Uterus (tissue), 2 donors: ENCODE measurements around the gene BLTP3B.

ENCODE experiments used
- POLR2A ChIP-seq, 2 donors: fragments of 450-650 bp; IDR thresholded peaks; one replicate each; pipeline ENCODE4 v1.6.1; 2016; ENCODE audit warnings: antibody characterized with exemption in 2 of 2, mild to moderate bottlenecking in 1 of 2, moderate library complexity in 1 of 2
- TF ChIP-seq, protein P1 (sequence below), 4 experiments: fragments of 200-600 bp in 2 of 4; fragments of 450-650 bp in 2 of 4; sonication (generic) in 2 of 4; IDR thresholded peaks; one replicate each; pipeline ENCODE4 v1.5.1; 2016 to 2019; ENCODE audit warnings: antibody characterized with exemption in 4 of 4, mild to moderate bottlenecking in 2 of 4, moderate library complexity in 1 of 4

DNA sequence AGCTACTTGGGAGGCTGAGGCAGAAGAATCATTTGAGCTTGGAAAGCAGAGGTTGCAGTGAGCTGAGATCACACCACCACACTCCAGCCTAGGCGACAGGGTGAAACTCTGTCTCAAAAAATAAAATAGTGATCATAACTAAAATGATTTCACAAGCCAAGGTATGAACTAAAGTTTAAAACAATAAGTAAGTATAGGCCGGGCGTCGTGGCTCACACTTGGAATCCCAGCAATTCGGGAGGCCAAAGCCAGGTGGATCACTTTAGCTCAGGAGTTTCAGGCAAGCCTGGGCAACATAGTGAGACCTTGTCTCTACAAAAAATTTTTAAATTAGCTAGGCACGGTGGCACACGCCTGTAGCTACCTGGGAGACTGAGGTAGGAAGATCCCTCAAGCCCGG is 27.4 kb downstream of the BLTP3B start:
- TF ChIP-seq, protein P1, sequence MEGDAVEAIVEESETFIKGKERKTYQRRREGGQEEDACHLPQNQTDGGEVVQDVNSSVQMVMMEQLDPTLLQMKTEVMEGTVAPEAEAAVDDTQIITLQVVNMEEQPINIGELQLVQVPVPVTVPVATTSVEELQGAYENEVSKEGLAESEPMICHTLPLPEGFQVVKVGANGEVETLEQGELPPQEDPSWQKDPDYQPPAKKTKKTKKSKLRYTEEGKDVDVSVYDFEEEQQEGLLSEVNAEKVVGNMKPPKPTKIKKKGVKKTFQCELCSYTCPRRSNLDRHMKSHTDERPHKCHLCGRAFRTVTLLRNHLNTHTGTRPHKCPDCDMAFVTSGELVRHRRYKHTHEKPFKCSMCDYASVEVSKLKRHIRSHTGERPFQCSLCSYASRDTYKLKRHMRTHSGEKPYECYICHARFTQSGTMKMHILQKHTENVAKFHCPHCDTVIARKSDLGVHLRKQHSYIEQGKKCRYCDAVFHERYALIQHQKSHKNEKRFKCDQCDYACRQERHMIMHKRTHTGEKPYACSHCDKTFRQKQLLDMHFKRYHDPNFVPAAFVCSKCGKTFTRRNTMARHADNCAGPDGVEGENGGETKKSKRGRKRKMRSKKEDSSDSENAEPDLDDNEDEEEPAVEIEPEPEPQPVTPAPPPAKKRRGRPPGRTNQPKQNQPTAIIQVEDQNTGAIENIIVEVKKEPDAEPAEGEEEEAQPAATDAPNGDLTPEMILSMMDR (IDR thresholded peaks at IDR 0.05): no peak
- no peak for TF ChIP-seq POLR2A (IDR thresholded peaks at IDR 0.05)
